H9 (cell line): ENCODE results near the gene FHIT. TPM values are rescaled to one million over a fixed set of nuclear protein-coding genes. Genes with fewer than 3 reads are reported as not detected.

Experiments used
- DNase-seq: peaks from one replicate; pipeline ENCODE4 v3.0.0-alpha.2; 2017
- H2AFZ ChIP-seq: one replicate; pipeline ENCODE4 v1.6.1; 2013; ENCODE audit warnings: mild to moderate bottlenecking, low read length, control low read depth, moderate library complexity
- H2AK5ac ChIP-seq: 2 replicates; pipeline ENCODE4 v1.6.1; 2013; ENCODE audit warnings: low read length, control low read depth, mixed read lengths; ENCODE audit not compliant: insufficient read length
- H2BK120ac ChIP-seq: one replicate; pipeline ENCODE4 v1.6.1; 2013; ENCODE audit warnings: low read depth, mild to moderate bottlenecking, low read length, control low read depth, inconsistent platforms; ENCODE audit not compliant: poor library complexity, severe bottlenecking
- H2BK12ac ChIP-seq: 2 replicates; pipeline ENCODE4 v1.6.1; 2013; ENCODE audit warnings: low read length, control low read depth, mixed read lengths, low read depth; ENCODE audit not compliant: insufficient read length
- H2BK15ac ChIP-seq: 2 replicates; pipeline ENCODE4 v1.6.1; 2013; ENCODE audit warnings: low read depth, low read length, control low read depth
- H2BK20ac ChIP-seq: one replicate; pipeline ENCODE4 v1.6.1; 2013; ENCODE audit warnings: low read depth, mild to moderate bottlenecking, low read length, control low read depth, inconsistent platforms; ENCODE audit not compliant: poor library complexity, severe bottlenecking
- H2BK5ac ChIP-seq: 2 replicates; pipeline ENCODE4 v1.6.1; 2013; ENCODE audit warnings: low read length, control low read depth, mixed read lengths; ENCODE audit not compliant: insufficient read length
- H3K14ac ChIP-seq: 2 replicates; pipeline ENCODE4 v1.6.1; 2013; ENCODE audit warnings: low read length, control low read depth; ENCODE audit not compliant: insufficient read depth
- H3K18ac ChIP-seq: 2 replicates; pipeline ENCODE4 v1.6.1; 2013; ENCODE audit warnings: low read depth, mild to moderate bottlenecking, mixed read lengths, low read length, control low read depth; ENCODE audit not compliant: insufficient read length
- H3K23ac ChIP-seq: 2 replicates; pipeline ENCODE4 v1.6.1; 2013; ENCODE audit warnings: low read length, control low read depth, mixed read lengths, low read depth; ENCODE audit not compliant: insufficient read length
- H3K23me2 ChIP-seq: 2 replicates; pipeline ENCODE4 v1.6.1; 2013; ENCODE audit warnings: low read depth, mild to moderate bottlenecking, mixed read lengths, low read length, control low read depth; ENCODE audit not compliant: insufficient read length, poor library complexity, severe bottlenecking
- H3K27ac ChIP-seq: 2 replicates; pipeline ENCODE4 v1.5.1; 2013; ENCODE audit warnings: low read length, control low read depth, mixed read lengths, low read depth; ENCODE audit not compliant: insufficient read length
- H3K27me3 ChIP-seq: 2 replicates; pipeline ENCODE4 v1.6.1; 2013; ENCODE audit warnings: low read length, control low read depth, inconsistent platforms; ENCODE audit not compliant: insufficient read depth
- H3K4ac ChIP-seq: 2 replicates; pipeline ENCODE4 v1.6.1; 2013; ENCODE audit warnings: low read depth, mild to moderate bottlenecking, control low read depth, inconsistent platforms, low read length, moderate library complexity
- H3K4me1 ChIP-seq: 2 replicates; pipeline ENCODE4 v1.6.1; 2013; ENCODE audit warnings: low read length, control low read depth, inconsistent platforms; ENCODE audit not compliant: insufficient read depth
- H3K4me2 ChIP-seq: 2 replicates; pipeline ENCODE4 v1.6.1; 2013; ENCODE audit warnings: low read length, control low read depth, mixed read lengths; ENCODE audit not compliant: insufficient read length, insufficient read depth
- H3K56ac ChIP-seq: 2 replicates; pipeline ENCODE4 v1.6.1; 2013; ENCODE audit warnings: low read depth, mild to moderate bottlenecking, mixed read lengths, low read length, control low read depth; ENCODE audit not compliant: insufficient read length
- H3K79me1 ChIP-seq: 2 replicates; pipeline ENCODE4 v1.6.1; 2013; ENCODE audit warnings: low read depth, mild to moderate bottlenecking, moderate library complexity, low read length, control low read depth, inconsistent platforms; ENCODE audit not compliant: insufficient read depth, poor library complexity, severe bottlenecking
- H3K79me2 ChIP-seq: 2 replicates; pipeline ENCODE4 v1.6.1; 2013; ENCODE audit warnings: low read length, control low read depth, inconsistent platforms; ENCODE audit not compliant: insufficient read depth
- H3K9ac ChIP-seq: 2 replicates; pipeline ENCODE4 v1.6.1; 2013; ENCODE audit warnings: low read length, control low read depth, mixed read lengths; ENCODE audit not compliant: insufficient read length; ENCODE audit errors: extremely low read depth
- H3K9me3 ChIP-seq: one replicate; pipeline ENCODE4 v1.6.1; 2013; ENCODE audit warnings: low read depth, low read length, inconsistent platforms; ENCODE audit not compliant: control insufficient read depth
- H3T11ph ChIP-seq: one replicate; pipeline ENCODE4 v1.6.1; 2013; ENCODE audit warnings: mild to moderate bottlenecking, low read length, control low read depth, inconsistent platforms
- H4K20me1 ChIP-seq: one replicate; pipeline ENCODE4 v1.6.1; 2013; ENCODE audit not compliant: control insufficient read depth, insufficient read length, insufficient read depth
- H4K5ac ChIP-seq: 2 replicates; pipeline ENCODE4 v1.6.1; 2013; ENCODE audit warnings: low read depth, mild to moderate bottlenecking, mixed read lengths, low read length, control low read depth; ENCODE audit not compliant: insufficient read length
- H4K8ac ChIP-seq: replicated peaks from 2 replicates; pipeline ENCODE4 v1.6.1; 2013; ENCODE audit warnings: low read length, control low read depth, mixed read lengths, low read depth; ENCODE audit not compliant: insufficient read length
- H4K91ac ChIP-seq: 2 replicates; pipeline ENCODE4 v1.6.1; 2013; ENCODE audit warnings: low read depth, mild to moderate bottlenecking, moderate library complexity, mixed read lengths, low read length, control low read depth; ENCODE audit not compliant: insufficient read length
- H3K27ac Mint-ChIP-seq, 3 experiments: 2 replicates in 2 of 3; 3 replicates in 1 of 3; pipeline ENCODE4 v1.8.0; 2020 to 2021; ENCODE audit warnings: mixed read lengths in 3 of 3, mild to moderate bottlenecking in 1 of 3, moderate library complexity in 1 of 3
- H3K27me3 Mint-ChIP-seq: 2 replicates; pipeline ENCODE4 v1.8.0; 2021; ENCODE audit warnings: low read depth, mild to moderate bottlenecking, moderate library complexity, mixed read lengths
- H3K36me3 Mint-ChIP-seq, 3 experiments: 2 replicates in 2 of 3; 3 replicates in 1 of 3; pipeline ENCODE4 v1.8.0; 2020 to 2021; ENCODE audit warnings: low read depth in 3 of 3, mixed read lengths in 3 of 3; ENCODE audit not compliant: insufficient read depth in 1 of 3
- H3K4me1 Mint-ChIP-seq, 2 experiments: 2 replicates each; pipeline ENCODE4 v1.8.0; 2020; ENCODE audit warnings: mixed read lengths in 2 of 2
- H3K4me3 Mint-ChIP-seq, 2 experiments: 2 replicates in 1 of 2; 3 replicates in 1 of 2; pipeline ENCODE4 v1.8.0; 2020 to 2021; ENCODE audit warnings: mild to moderate bottlenecking in 2 of 2, mixed read lengths in 2 of 2, moderate library complexity in 1 of 2
- H3K9me3 Mint-ChIP-seq, 2 experiments: 2 replicates in 1 of 2; 3 replicates in 1 of 2; pipeline ENCODE4 v1.8.0; 2020; ENCODE audit warnings: mild to moderate bottlenecking in 2 of 2, mixed read lengths in 2 of 2, moderate library complexity in 1 of 2
- CTCF ChIP-seq: fragments of 200-600 bp; sonication (generic); conservative IDR thresholded peaks from 3 replicates; pipeline ENCODE4 v1.8.0; 2021; ENCODE audit warnings: antibody characterized with exemption, mild to moderate bottlenecking
- WGBS: extraction: QIAGEN DNeasy Blood & Tissue Kit; methylation state at CpG from one replicate; pipeline ENCODE4 v1.1.7; 2013; ENCODE audit warnings: missing lambda C conversion rate, low lambda C conversion rate, mixed read lengths; ENCODE audit not compliant: insufficient read length; ENCODE audit errors: extremely low coverage; 5-methylcytosine and 5-hydroxymethylcytosine counted together
- total RNA-seq: library from RNA; stranded (reverse); gene quantifications from 2 replicates; pipeline ENCODE4 v1.2.1, GENCODE V29; 2021

FHIT gene
- total RNA-seq, 1 experiment from 2014 or later = 3.0 TPM

- Histone ChIP-seq H4K8ac (no peak overlapping the region), H3K79me2 (no peaks in the 10 kb centered on the region), H2BK20ac (no peak overlapping the region), H3K18ac (no peak overlapping the region), H3K23me2 (no peaks in the 10 kb centered on the region), H3K23ac (no peak overlapping the region), H3K9me3 (no peaks in the 10 kb centered on the region), H2BK120ac (no peak overlapping the region), H2AK5ac (no peak overlapping the region), H2AFZ (no peak overlapping the region), H3K4me2 (no peak overlapping the region), H3K9ac (no peak overlapping the region), H3K14ac (no peak overlapping the region), H2BK5ac (no peak overlapping the region), H4K5ac (no peak overlapping the region), H3K27me3 (no peaks in the 10 kb centered on the region), H3K4me1 (no peaks in the 10 kb centered on the region), H4K91ac (no peak overlapping the region), H2BK12ac (no peak overlapping the region), H2BK15ac (no peak overlapping the region), H3K56ac (no peak overlapping the region), H4K20me1 (no peaks in the 10 kb centered on the region), H3K27ac (no peak overlapping the region), H3K79me1 (no peaks in the 10 kb centered on the region), H3K4ac (no peak overlapping the region), H3T11ph (no peak overlapping the region)
- peaks cover 0 to 3% (median 2%) of the 10 kb centered on the region in 3 experiments; a peak in 2 of 7 replicates for H3K36me3 Mint-ChIP-seq
- no peaks in the 10 kb centered on the region; a peak in 1 of 5 replicates for H3K9me3 Mint-ChIP-seq
- no peak for TF ChIP-seq CTCF
- H3K27me3 Mint-ChIP-seq = no peaks in the 10 kb centered on the region
- peaks cover 13 to 16% of the 10 kb centered on the region in 2 experiments for H3K4me1 Mint-ChIP-seq
- no CpG with 5 or more reads among the region's 4 CpGs for WGBS
- no peak overlapping the region for H3K27ac Mint-ChIP-seq
- peak; percentile 38 for DNase-seq
- no peak overlapping the region for H3K4me3 Mint-ChIP-seq
Observed at GRCh38 chr3:60609446-60609845, 641.8 kb downstream of the FHIT start.
